ENCODE data around the gene PLA2G12B. TPM values are rescaled to one million over a fixed set of nuclear protein-coding genes. Genes with fewer than 3 reads are reported as not detected.

The PLA2G12B gene
- total RNA-seq, 1 experiment from 2014 or later = not detected

- ChIA-PET CTCF (interaction anchor here (0.6 to 0.7 kb wide), 2 partner anchors 18 to 496 kb away, joined by 3 read pairs; no protein-coding TSS in a partner anchor), POLR2A (no interaction called here)
- H3K27ac Mint-ChIP-seq (ENCODE audit: low read depth, unreplicated experiment) = no peak overlapping the region
- intact Hi-C loops (cut with micrococcal nuclease) = no loop called here
- BruUV-seq (replicated peaks) = no TSS peak
- H3K4me3 Mint-ChIP-seq (ENCODE audit: unreplicated experiment) = no peak overlapping the region
- no peak for TF ChIP-seq CTCF (IDR thresholded peaks at IDR 0.05; ENCODE audit: unreplicated experiment)
- no peaks in the 10 kb centered on the region for H3K36me3 Mint-ChIP-seq (ENCODE audit: insufficient read depth, unreplicated experiment)
- H3K4me1 Mint-ChIP-seq (ENCODE audit: insufficient read depth, unreplicated experiment) = no peaks in the 10 kb centered on the region
- no peak for DNase-seq (ENCODE audit: unreplicated experiment)
- no peaks in the 10 kb centered on the region for H3K27me3 Mint-ChIP-seq (ENCODE audit: insufficient read depth, unreplicated experiment)
- H3K9me3 Mint-ChIP-seq (ENCODE audit: unreplicated experiment) = no peaks in the 10 kb centered on the region
Observed at GRCh38 chr10:72932259-72933015, 22.2 kb downstream of the PLA2G12B start.

- no peaks in the 10 kb centered on the region for H3K36me3 Mint-ChIP-seq (ENCODE audit: insufficient read depth, unreplicated experiment)
- no peak overlapping the region for H3K4me3 Mint-ChIP-seq (ENCODE audit: unreplicated experiment)
- H3K9me3 Mint-ChIP-seq (ENCODE audit: unreplicated experiment) = no peaks in the 10 kb centered on the region
- intact Hi-C loops (cut with micrococcal nuclease) = no loop called here
- no peaks in the 10 kb centered on the region for H3K27me3 Mint-ChIP-seq (ENCODE audit: insufficient read depth, unreplicated experiment)
- no peaks in the 10 kb centered on the region for H3K4me1 Mint-ChIP-seq (ENCODE audit: insufficient read depth, unreplicated experiment)
- no peak overlapping the region for H3K27ac Mint-ChIP-seq (ENCODE audit: low read depth, unreplicated experiment)
- ChIA-PET POLR2A (interaction anchor here (0.7 kb wide), 1 partner anchor 304 kb away, joined by 3 read pairs; the partner anchor contains the start of gene MICU1), CTCF (no interaction called here)
- no TSS peak for BruUV-seq (replicated peaks)
- no peak for TF ChIP-seq CTCF (IDR thresholded peaks at IDR 0.05; ENCODE audit: unreplicated experiment)
- no peak for DNase-seq (ENCODE audit: unreplicated experiment)
Observed at GRCh38 chr10:72930276-72930675, 24.3 kb downstream of the PLA2G12B start.

GRCh38 chr10:72928798-72929197 is 25.8 kb downstream of the PLA2G12B start:
- Mint-ChIP-seq H3K4me1 (ENCODE audit: insufficient read depth, unreplicated experiment) (no peaks in the 10 kb centered on the region), H3K27me3 (ENCODE audit: insufficient read depth, unreplicated experiment) (no peaks in the 10 kb centered on the region), H3K9me3 (ENCODE audit: unreplicated experiment) (no peaks in the 10 kb centered on the region), H3K36me3 (ENCODE audit: insufficient read depth, unreplicated experiment) (no peaks in the 10 kb centered on the region), H3K4me3 (ENCODE audit: unreplicated experiment) (no peak overlapping the region), H3K27ac (ENCODE audit: low read depth, unreplicated experiment) (no peak overlapping the region)
- no peak for TF ChIP-seq CTCF (IDR thresholded peaks at IDR 0.05; ENCODE audit: unreplicated experiment)
- no TSS peak for BruUV-seq (replicated peaks)
- intact Hi-C loops (cut with micrococcal nuclease) = no loop called here
- CTCF ChIA-PET = interaction anchor here (0.6 kb wide), 1 partner anchor 15 kb away, joined by 3 read pairs; no protein-coding TSS in a partner anchor
- POLR2A ChIA-PET = no interaction called here
- DNase-seq (ENCODE audit: unreplicated experiment) = no peak

- Mint-ChIP-seq H3K4me1 (ENCODE audit: insufficient read depth, unreplicated experiment) (no peaks in the 10 kb centered on the region), H3K27me3 (ENCODE audit: insufficient read depth, unreplicated experiment) (no peaks in the 10 kb centered on the region), H3K9me3 (ENCODE audit: unreplicated experiment) (no peaks in the 10 kb centered on the region), H3K36me3 (ENCODE audit: insufficient read depth, unreplicated experiment) (no peaks in the 10 kb centered on the region), H3K4me3 (ENCODE audit: unreplicated experiment) (no peak overlapping the region), H3K27ac (ENCODE audit: low read depth, unreplicated experiment) (no peak overlapping the region)
- no TSS peak for BruUV-seq (replicated peaks)
- no peak for DNase-seq (ENCODE audit: unreplicated experiment)
- TF ChIP-seq CTCF (IDR thresholded peaks at IDR 0.05; ENCODE audit: unreplicated experiment) = no peak
- CTCF ChIA-PET = interaction anchor here (0.6 kb wide), 1 partner anchor 1008 kb away, joined by 3 read pairs; no protein-coding TSS in a partner anchor
- POLR2A ChIA-PET = interaction anchor here (0.7 kb wide), 2 partner anchors 8 to 9 kb away, joined by 3 read pairs; no protein-coding TSS in a partner anchor
- intact Hi-C loops (cut with micrococcal nuclease) = no loop called here
Observed at GRCh38 chr10:72927485-72927884, 27.1 kb downstream of the PLA2G12B start.
